ENCODE data around the gene GUK1. TPM values are rescaled to one million over a fixed set of nuclear protein-coding genes. Genes with fewer than 3 reads are reported as not detected.

The GUK1 gene
- total RNA-seq, 1 experiment from 2014 or later: 111 TPM

GRCh38 chr1:228102791-228103620 lies 37.1 kb upstream of the GUK1 start, which contains the start of gene C1orf35 (continued):
- TF ChIP-seq ZNF281 (CRISPR knock-in tag; IDR thresholded peaks at IDR 0.05): 0 out of 2 replicates have a peak, but pooled peaks have one; percentile 29
- no peak for TF ChIP-seq MXD4 (CRISPR knock-in tag; IDR thresholded peaks at IDR 0.05; ENCODE audit: borderline replicate concordance)
- no peak for TF ChIP-seq TEAD4 (CRISPR knock-in tag; IDR thresholded peaks at IDR 0.05)
- TF ChIP-seq AFF4 (CRISPR knock-in tag; IDR thresholded peaks at IDR 0.05; ENCODE audit: borderline replicate concordance): peak; percentile 71; the same call in 1 of the 2 replicates
- TF ChIP-seq NFATC4 (CRISPR knock-in tag; IDR thresholded peaks at IDR 0.05): no peak
- TF ChIP-seq NFE2L1 (CRISPR knock-in tag; IDR thresholded peaks at IDR 0.05): peak; percentile 11; the same call in 1 of the 2 replicates
- no peak for TF ChIP-seq ZNF425 (CRISPR knock-in tag; conservative IDR thresholded peaks at IDR 0.05)
- TF ChIP-seq JUN (CRISPR knock-in tag; IDR thresholded peaks at IDR 0.05): no peak; the same call in 1 of the 2 replicates
- no peak for TF ChIP-seq JAZF1 (CRISPR knock-in tag; IDR thresholded peaks at IDR 0.05)

GRCh38 chr1:228104526-228105269 lies 35.4 kb upstream of the GUK1 start:
- Mint-ChIP-seq H3K9me3 (no peaks in the 10 kb centered on the region), H3K27me3 (ENCODE audit: low read depth) (peaks cover 6% of the 10 kb centered on the region), H3K4me1 (peaks cover 20% of the 10 kb centered on the region), H3K36me3 (peaks cover 21% of the 10 kb centered on the region), H3K4me3 (peak overlapping the region; percentile 90), H3K27ac (peak overlapping the region; percentile 79; the same call in 1 of the 2 replicates)
- ATAC-seq: no peak
- no peak for TF ChIP-seq FOXJ3 (CRISPR knock-in tag; IDR thresholded peaks at IDR 0.05; ENCODE audit: borderline replicate concordance)
- TF ChIP-seq NFE2L1 (CRISPR knock-in tag; IDR thresholded peaks at IDR 0.05): no peak
- no peak for TF ChIP-seq CTCF (IDR thresholded peaks at IDR 0.05)
- TF ChIP-seq CREB1 (CRISPR knock-in tag; IDR thresholded peaks at IDR 0.05): no peak
- no peak for TF ChIP-seq FOXP4 (CRISPR knock-in tag; IDR thresholded peaks at IDR 0.05)
- TF ChIP-seq KAT7 (CRISPR knock-in tag; IDR thresholded peaks at IDR 0.05; ENCODE audit: borderline replicate concordance): no peak
- TF ChIP-seq GABPB1 (CRISPR knock-in tag; IDR thresholded peaks at IDR 0.05): no peak
- no peak for TF ChIP-seq MLX (CRISPR knock-in tag; IDR thresholded peaks at IDR 0.05)
- no peak for TF ChIP-seq IRF2 (CRISPR knock-in tag; IDR thresholded peaks at IDR 0.05; ENCODE audit: borderline replicate concordance, low read depth)
- TF ChIP-seq NR1H2 (CRISPR knock-in tag; IDR thresholded peaks at IDR 0.05): no peak
- no peak for TF ChIP-seq ZNF423 (CRISPR knock-in tag; IDR thresholded peaks at IDR 0.05)
- no peak for TF ChIP-seq USF1 (CRISPR knock-in tag; IDR thresholded peaks at IDR 0.05)
- POLR2A ChIA-PET: no interaction called here
- no peak for DNase-seq (ENCODE audit: low spot score)
- CTCF ChIA-PET: interaction anchor here (1.6 kb wide), 1 partner anchor 26 kb away, joined by 6 read pairs; no protein-coding TSS in a partner anchor
